ENCODE data around the gene THRB. TPM values are rescaled to one million over a fixed set of nuclear protein-coding genes. Genes with fewer than 3 reads are reported as not detected.

THRB gene
- total and polyA plus RNA-seq, 2 donors (not counting 3 experiments of a cell fraction or from before 2014, with no cell fraction given): 0.06 TPM; not detected in 1

DNA sequence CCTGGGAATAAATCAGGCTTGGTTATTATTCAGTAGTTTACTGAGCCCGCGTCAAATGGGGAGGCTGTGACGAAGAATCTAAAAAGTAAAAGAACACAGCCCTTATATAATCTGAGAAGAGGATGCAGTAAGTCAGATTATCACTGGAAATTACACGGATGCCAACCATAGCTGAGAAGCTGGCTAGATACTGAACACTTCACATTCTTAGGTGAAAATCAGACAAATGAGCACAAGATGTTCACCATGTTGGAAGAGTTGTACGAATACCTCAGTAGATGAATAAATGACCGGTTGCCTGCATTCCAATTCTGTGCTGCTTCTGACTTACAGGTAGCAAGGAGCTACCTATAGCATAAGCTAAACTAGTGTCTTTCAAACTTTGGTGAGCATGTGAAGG, 254.3 kb downstream of the THRB start:
- Histone ChIP-seq H4K20me1 (replicated peaks; ENCODE audit: control insufficient read depth, extremely low read depth, insufficient read depth, low read length) (no peaks in the 10 kb centered on the region), H3K9ac (replicated peaks; ENCODE audit: extremely low read depth, insufficient read depth, low read length) (no peak overlapping the region), H3K4me2 (ENCODE audit: insufficient read depth, low read length) (no peak overlapping the region), H3K9me1 (replicated peaks; ENCODE audit: control insufficient read depth, extremely low read depth, insufficient read depth, low read length) (no peaks in the 10 kb centered on the region), H3K27me3 (ENCODE audit: control insufficient read depth in 2 of 2, insufficient read depth in 2 of 2, low read length in 2 of 2) (no peaks in the 10 kb centered on the region), H3K79me2 (ENCODE audit: control insufficient read depth, insufficient read depth, low read length) (no peaks in the 10 kb centered on the region), H3K36me3 (ENCODE audit: control insufficient read depth in 2 of 2, extremely low read depth in 1 of 2, insufficient read depth in 2 of 2, low read length in 2 of 2) (no peaks in the 10 kb centered on the region), H2AFZ (ENCODE audit: low read depth, low read length) (no peak overlapping the region), H3K4me3 (replicated peaks in 1 of 3; ENCODE audit: insufficient read depth in 1 of 3, low read depth in 1 of 3, low read length in 3 of 3) (no peak overlapping the region), H3K4me1 (ENCODE audit: control insufficient read depth, extremely low read depth, insufficient read depth, low read length) (peaks cover 23% of the 10 kb centered on the region), H3K27ac (ENCODE audit: insufficient read depth, low read depth, low read length) (no peak overlapping the region), H3K9me3 (replicated peaks; ENCODE audit: control insufficient read depth, insufficient read depth, low read length) (no peaks in the 10 kb centered on the region)
- no TSS peak for BruUV-seq (replicated peaks)
- POLR2A ChIA-PET: no interaction called here
- TF ChIP-seq EZH2 (IDR thresholded peaks at IDR 0.05; ENCODE audit: borderline replicate concordance, low read depth, low read length, severe bottlenecking) (no peak), MYC (IDR thresholded peaks at IDR 0.05; ENCODE audit: low read depth, low read length) (no peak), GATA2 (IDR thresholded peaks at IDR 0.05; ENCODE audit: insufficient read depth, insufficient read length, low read depth, low read length) (no peak)
- DNase-seq (ENCODE audit: low read depth, low spot score): no peak
- intact Hi-C loops (cut with micrococcal nuclease) (loop anchor here (5.0 kb wide), 1 partner anchor 257 kb away; no protein-coding TSS in a partner anchor), dilution Hi-C loops (cut with MboI; ENCODE audit: extremely low pct_ligation_motif_present, low sequenced_read_pairs) (no loop called here)
- FAIRE-seq: no peak
- CTCF ChIA-PET: interaction anchor here (1.2 to 4.8 kb wide), 2 partner anchors 54 to 352 kb away, joined by 4 to 29 read pairs; no protein-coding TSS in a partner anchor

DNA sequence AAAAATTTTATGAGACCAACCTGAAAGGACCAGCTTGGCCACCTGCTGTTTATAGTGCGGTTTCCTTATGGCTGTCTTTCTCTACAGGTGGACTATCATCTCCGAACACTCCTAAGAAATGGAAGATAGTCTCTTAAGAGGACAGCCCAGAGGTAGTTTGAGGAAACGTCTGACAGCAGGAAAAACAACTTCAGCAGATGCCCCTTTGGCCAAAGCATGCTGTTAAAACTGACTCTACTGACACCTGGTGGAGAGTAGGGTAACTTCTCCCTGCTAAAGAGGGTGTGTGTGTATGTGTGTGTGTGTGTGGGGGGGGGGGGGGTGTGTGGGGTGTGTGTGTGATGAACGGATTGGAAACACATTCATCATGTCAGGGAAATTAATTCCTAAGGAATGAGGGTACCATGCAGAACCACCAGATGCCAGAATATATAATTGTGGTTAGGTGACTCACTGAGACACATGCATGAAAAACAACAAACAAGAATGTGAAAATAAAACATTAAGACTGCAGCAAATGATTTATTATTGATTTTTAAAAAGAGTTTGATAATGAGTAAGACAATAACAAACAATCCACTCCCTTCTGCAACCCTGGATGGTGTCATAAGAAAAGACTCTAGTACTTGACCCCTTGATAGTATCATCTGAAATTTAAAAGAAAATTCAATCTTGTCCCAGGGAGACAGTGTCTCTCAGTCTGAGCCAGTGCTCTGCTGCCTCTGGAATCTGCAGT, 256.5 kb downstream of the THRB start:
- no peaks in the 10 kb centered on the region for H4K20me1 ChIP-seq (replicated peaks; ENCODE audit: control insufficient read depth, extremely low read depth, insufficient read depth, low read length)
- DNase-seq (ENCODE audit: low read depth, low spot score): peak; percentile 78
- no peak overlapping the region for H3K9ac ChIP-seq (replicated peaks; ENCODE audit: extremely low read depth, insufficient read depth, low read length)
- ChIA-PET CTCF (interaction anchor here (0.6 to 4.8 kb wide), 7 partner anchors 10 to 350 kb away, joined by 3 to 29 read pairs (median 7); no protein-coding TSS in a partner anchor), POLR2A (no interaction called here)
- FAIRE-seq: peak; percentile 95
- no TSS peak for BruUV-seq (replicated peaks)
- H3K79me2 ChIP-seq (ENCODE audit: control insufficient read depth, insufficient read depth, low read length): no peaks in the 10 kb centered on the region
- no peaks in the 10 kb centered on the region for H3K9me1 ChIP-seq (replicated peaks; ENCODE audit: control insufficient read depth, extremely low read depth, insufficient read depth, low read length)
- H3K4me3 ChIP-seq (replicated peaks in 1 of 3; ENCODE audit: insufficient read depth in 1 of 3, low read depth in 1 of 3, low read length in 3 of 3): no peak overlapping the region
- no peak overlapping the region for H3K27ac ChIP-seq (ENCODE audit: insufficient read depth, low read depth, low read length)
- H3K36me3 ChIP-seq (ENCODE audit: control insufficient read depth in 2 of 2, extremely low read depth in 1 of 2, insufficient read depth in 2 of 2, low read length in 2 of 2): no peaks in the 10 kb centered on the region
- peak; percentile 79 for TF ChIP-seq FOS (IDR thresholded peaks at IDR 0.05; ENCODE audit: borderline replicate concordance, insufficient read depth, low read length)
- TF ChIP-seq POLR2AphosphoS5 (IDR thresholded peaks at IDR 0.05; ENCODE audit: insufficient read depth, low read depth, low read length): peak; percentile 31
- peak; percentile 52 for TF ChIP-seq GATA2 (IDR thresholded peaks at IDR 0.05; ENCODE audit: insufficient read depth, insufficient read length, low read depth, low read length)
- TF ChIP-seq, protein P1, sequence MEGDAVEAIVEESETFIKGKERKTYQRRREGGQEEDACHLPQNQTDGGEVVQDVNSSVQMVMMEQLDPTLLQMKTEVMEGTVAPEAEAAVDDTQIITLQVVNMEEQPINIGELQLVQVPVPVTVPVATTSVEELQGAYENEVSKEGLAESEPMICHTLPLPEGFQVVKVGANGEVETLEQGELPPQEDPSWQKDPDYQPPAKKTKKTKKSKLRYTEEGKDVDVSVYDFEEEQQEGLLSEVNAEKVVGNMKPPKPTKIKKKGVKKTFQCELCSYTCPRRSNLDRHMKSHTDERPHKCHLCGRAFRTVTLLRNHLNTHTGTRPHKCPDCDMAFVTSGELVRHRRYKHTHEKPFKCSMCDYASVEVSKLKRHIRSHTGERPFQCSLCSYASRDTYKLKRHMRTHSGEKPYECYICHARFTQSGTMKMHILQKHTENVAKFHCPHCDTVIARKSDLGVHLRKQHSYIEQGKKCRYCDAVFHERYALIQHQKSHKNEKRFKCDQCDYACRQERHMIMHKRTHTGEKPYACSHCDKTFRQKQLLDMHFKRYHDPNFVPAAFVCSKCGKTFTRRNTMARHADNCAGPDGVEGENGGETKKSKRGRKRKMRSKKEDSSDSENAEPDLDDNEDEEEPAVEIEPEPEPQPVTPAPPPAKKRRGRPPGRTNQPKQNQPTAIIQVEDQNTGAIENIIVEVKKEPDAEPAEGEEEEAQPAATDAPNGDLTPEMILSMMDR (IDR thresholded peaks at IDR 0.05; ENCODE audit: extremely low read depth in 1 of 2, insufficient read depth in 1 of 2, low read depth in 1 of 2, low read length in 2 of 2): peak; percentile 55 to 75
- TF ChIP-seq, protein P2, sequence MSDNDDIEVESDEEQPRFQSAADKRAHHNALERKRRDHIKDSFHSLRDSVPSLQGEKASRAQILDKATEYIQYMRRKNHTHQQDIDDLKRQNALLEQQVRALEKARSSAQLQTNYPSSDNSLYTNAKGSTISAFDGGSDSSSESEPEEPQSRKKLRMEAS (IDR thresholded peaks at IDR 0.05; ENCODE audit: insufficient read depth, insufficient read length): no peak
- no peak for TF ChIP-seq EZH2 (IDR thresholded peaks at IDR 0.05; ENCODE audit: borderline replicate concordance, low read depth, low read length, severe bottlenecking)
- peak; percentile 56 for TF ChIP-seq JUN (IDR thresholded peaks at IDR 0.05; ENCODE audit: borderline replicate concordance, insufficient read depth, insufficient read length, low read depth)
- no peak for TF ChIP-seq POLR2A (IDR thresholded peaks at IDR 0.05; ENCODE audit: low read depth, low read length)
- TF ChIP-seq MYC (IDR thresholded peaks at IDR 0.05; ENCODE audit: low read depth, low read length): no peak
- H3K4me2 ChIP-seq (ENCODE audit: insufficient read depth, low read length): no peak overlapping the region
- no peaks in the 10 kb centered on the region for H3K27me3 ChIP-seq (ENCODE audit: control insufficient read depth in 2 of 2, insufficient read depth in 2 of 2, low read length in 2 of 2)
- intact Hi-C loops (cut with micrococcal nuclease): loop anchor here (1.0 kb wide), 3 partner anchors 52 to 350 kb away; no protein-coding TSS in a partner anchor
- H3K4me1 ChIP-seq (ENCODE audit: control insufficient read depth, extremely low read depth, insufficient read depth, low read length): peaks cover 23% of the 10 kb centered on the region
- peak overlapping the region; percentile 21 for H2AFZ ChIP-seq (ENCODE audit: low read depth, low read length)
- no peaks in the 10 kb centered on the region for H3K9me3 ChIP-seq (replicated peaks; ENCODE audit: control insufficient read depth, insufficient read depth, low read length)
- dilution Hi-C loops (cut with MboI; ENCODE audit: extremely low pct_ligation_motif_present, low sequenced_read_pairs): no loop called here

Measured in endothelial cell of umbilical vein (primary cell).